Left ventricle myocardium superior (tissue), 1 donor: Measurements from ENCODE around the gene SLC25A34. TPM values are rescaled to one million over a fixed set of nuclear protein-coding genes. Genes with fewer than 3 reads are reported as not detected.

ENCODE experiments used
- ATAC-seq: fragments of 200-7000 bp; cut with Tn5 transposase; one replicate; pipeline ENCODE4 v1.9.1; 2020; ENCODE audit warnings: mild to moderate bottlenecking, moderate library complexity
- DNase-seq: peaks from one replicate; pipeline ENCODE4 v3.0.0-alpha.2; 2020
- intact Hi-C: fragments of 100-400 bp; cut with micrococcal nuclease; formaldehyde crosslinking; loops from one replicate; pipeline ENCODE4 v1.11.0; 2022
- total RNA-seq: library from RNA; stranded (reverse); fragmentation: NEBNext Ultra II Directional; extraction: Animal tissue kit (Norgen Biotek cat#: 25700); gene quantifications from one replicate; pipeline ENCODE4 v1.2.1, GENCODE V29; 2021
- donor health status: DM: no; HTN: yes; CAD: no; lungs with severe emphysema.

SLC25A34 gene
- total RNA-seq, 1 donor from 2014 or later: 52.8 TPM

- intact Hi-C loops: no loop called here
- DNase-seq (no peak), ATAC-seq (no peak)
Measured at GRCh38 chr1:15764269-15764764, 28.3 kb downstream of the SLC25A34 start.

GRCh38 chr1:15764890-15765289 is 28.8 kb downstream of the SLC25A34 start:
- DNase-seq (no peak), ATAC-seq (no peak)
- intact Hi-C loops: no loop called here

GRCh38 chr1:15765495-15766194 is 29.6 kb downstream of the SLC25A34 start:
- no peak for ATAC-seq
- intact Hi-C loops: no loop called here
- no peak for DNase-seq

GRCh38 chr1:15767941-15768340 is 31.9 kb downstream of the SLC25A34 start:
- ATAC-seq (no peak), DNase-seq (no peak)
- intact Hi-C loops: no loop called here

- no peak for DNase-seq
- no peak for ATAC-seq
- intact Hi-C loops: no loop called here
Measured at GRCh38 chr1:15768388-15768787, 32.3 kb downstream of the SLC25A34 start.

GRCh38 chr1:15770313-15770962 is 34.4 kb downstream of the SLC25A34 start:
- intact Hi-C loops: no loop called here
- ATAC-seq (no peak), DNase-seq (no peak)

- intact Hi-C loops: no loop called here
- ATAC-seq: no peak
- DNase-seq: no peak
Measured at GRCh38 chr1:15771836-15772515, 35.9 kb downstream of the SLC25A34 start.

- intact Hi-C loops: no loop called here
- DNase-seq (no peak), ATAC-seq (no peak)
Measured at GRCh38 chr1:15775706-15776105, 39.6 kb downstream of the SLC25A34 start.

GRCh38 chr1:15777909-15778707 is 42.0 kb downstream of the SLC25A34 start:
- ATAC-seq: no peak
- intact Hi-C loops: no loop called here
- DNase-seq: no peak

- ATAC-seq (peak; percentile 12), DNase-seq (no peak)
- intact Hi-C loops: no loop called here
Measured at GRCh38 chr1:15785683-15786082, 49.6 kb downstream of the SLC25A34 start.

- DNase-seq (peak; percentile 66), ATAC-seq (peak; percentile 79)
- intact Hi-C loops: no loop called here
Measured at GRCh38 chr1:15786581-15786980, 50.5 kb downstream of the SLC25A34 start.

- DNase-seq: no peak
- no peak for ATAC-seq
- intact Hi-C loops: no loop called here
Measured at GRCh38 chr1:15788624-15789301, 52.7 kb downstream of the SLC25A34 start.

Other genes starting within 250 kb of the SLC25A34 start
- gene CASP9, start 212.0 kb upstream of the SLC25A34 start, total RNA-seq: 14.9 TPM
- gene DNAJC16, start 209.4 kb upstream of the SLC25A34 start, total RNA-seq: 17.1 TPM
- not detected for gene AGMAT, start 151.2 kb upstream of the SLC25A34 start, total RNA-seq
- 21.9 TPM for gene DDI2, start 118.8 kb upstream of the SLC25A34 start, total RNA-seq
- 95.2 TPM for gene PLEKHM2, start 51.9 kb upstream of the SLC25A34 start, total RNA-seq
- gene TMEM82, start 6.2 kb downstream of the SLC25A34 start, total RNA-seq: not detected
- 100 TPM for gene FBLIM1, start 22.5 kb downstream of the SLC25A34 start, total RNA-seq
- gene UQCRHL, start 71.4 kb downstream of the SLC25A34 start, total RNA-seq: 6.0 TPM
- 20.5 TPM for gene SPEN, start 111.4 kb downstream of the SLC25A34 start, total RNA-seq
- 27.3 TPM for gene ZBTB17, start 239.8 kb downstream of the SLC25A34 start, total RNA-seq